Endodermal cell (in vitro differentiated cells): ENCODE measurements around the gene BICDL1. TPM values are rescaled to one million over a fixed set of nuclear protein-coding genes. Genes with fewer than 3 reads are reported as not detected.

Source experiments
- DNase-seq: peaks from one replicate; pipeline ENCODE4 v3.0.0-alpha.2; 2017
- H3K27ac ChIP-seq: 2 replicates; pipeline ENCODE4 v1.5.1; 2013; ENCODE audit warnings: mild to moderate bottlenecking, low read depth, low read length, moderate library complexity
- H3K27me3 ChIP-seq: 2 replicates; pipeline ENCODE4 v1.6.1; 2013; ENCODE audit warnings: mild to moderate bottlenecking, low read length, moderate library complexity; ENCODE audit not compliant: insufficient read depth, control insufficient read depth, poor library complexity, severe bottlenecking
- H3K36me3 ChIP-seq: 2 replicates; pipeline ENCODE4 v1.7.0; 2013; ENCODE audit warnings: mild to moderate bottlenecking, low read length, moderate library complexity; ENCODE audit not compliant: control insufficient read depth, insufficient read depth
- H3K4me1 ChIP-seq: one replicate; pipeline ENCODE4 v1.7.0; 2013; ENCODE audit warnings: low read length; ENCODE audit not compliant: control insufficient read depth, insufficient read depth
- H3K4me3 ChIP-seq: 2 replicates; pipeline ENCODE4 v1.5.1; 2013; ENCODE audit warnings: mild to moderate bottlenecking, low read length, moderate library complexity
- H3K9ac ChIP-seq: 2 replicates; pipeline ENCODE4 v1.6.1; 2013; ENCODE audit warnings: mild to moderate bottlenecking, low read length, moderate library complexity; ENCODE audit not compliant: poor library complexity, severe bottlenecking; ENCODE audit errors: extremely low read depth
- H3K9me3 ChIP-seq: 2 replicates; pipeline ENCODE4 v1.6.1; 2013; ENCODE audit warnings: mild to moderate bottlenecking, low read length, moderate library complexity; ENCODE audit not compliant: control insufficient read depth
- H3K27ac Mint-ChIP-seq: 2 replicates; pipeline ENCODE4 v1.8.0; 2020; ENCODE audit warnings: mixed read lengths
- H3K27me3 Mint-ChIP-seq: 2 replicates; pipeline ENCODE4 v1.8.0; 2021; ENCODE audit warnings: mild to moderate bottlenecking, mixed read lengths; ENCODE audit not compliant: insufficient read depth
- H3K36me3 Mint-ChIP-seq: 2 replicates; pipeline ENCODE4 v1.8.0; 2020; ENCODE audit warnings: low read depth, mixed read lengths
- H3K4me1 Mint-ChIP-seq: 2 replicates; pipeline ENCODE4 v1.8.0; 2020; ENCODE audit warnings: mixed read lengths
- H3K4me3 Mint-ChIP-seq: 2 replicates; pipeline ENCODE4 v1.8.0; 2020; ENCODE audit warnings: mild to moderate bottlenecking, moderate library complexity, mixed read lengths
- H3K9me3 Mint-ChIP-seq: 2 replicates; pipeline ENCODE4 v1.8.0; 2020; ENCODE audit warnings: mild to moderate bottlenecking, mixed read lengths
- WGBS, 2 experiments: methylation state at CpG; one replicate each; pipeline versions ENCODE4 v1.1.5 to v1.1.7; 2013; ENCODE audit warnings: missing lambda C conversion rate in 2 of 2, mixed read lengths in 1 of 2; ENCODE audit not compliant: insufficient coverage in 1 of 2, insufficient read length in 1 of 2; 5-methylcytosine and 5-hydroxymethylcytosine counted together
- total RNA-seq, 2 donors: library from RNA; stranded (reverse); fragmentation: NEBNext Ultra II Directional in 1 of 2; extraction: Animal tissue kit (Norgen Biotek cat#: 25700) in 1 of 2; gene quantifications; 2 replicates in 1 of 2; 3 replicates in 1 of 2; pipeline ENCODE4 v1.2.1, GENCODE V29; 2021
- TF ChIP-seq, protein P1 (sequence below): fragments of 200-600 bp; sonication (generic); conservative IDR thresholded peaks from 2 replicates; pipeline ENCODE4 v1.5.0; 2021; ENCODE audit warnings: antibody characterized with exemption, mild to moderate bottlenecking

BICDL1 gene
- total RNA-seq, 2 donors from 2014 or later: 14.5 to 22.3 TPM

DNA sequence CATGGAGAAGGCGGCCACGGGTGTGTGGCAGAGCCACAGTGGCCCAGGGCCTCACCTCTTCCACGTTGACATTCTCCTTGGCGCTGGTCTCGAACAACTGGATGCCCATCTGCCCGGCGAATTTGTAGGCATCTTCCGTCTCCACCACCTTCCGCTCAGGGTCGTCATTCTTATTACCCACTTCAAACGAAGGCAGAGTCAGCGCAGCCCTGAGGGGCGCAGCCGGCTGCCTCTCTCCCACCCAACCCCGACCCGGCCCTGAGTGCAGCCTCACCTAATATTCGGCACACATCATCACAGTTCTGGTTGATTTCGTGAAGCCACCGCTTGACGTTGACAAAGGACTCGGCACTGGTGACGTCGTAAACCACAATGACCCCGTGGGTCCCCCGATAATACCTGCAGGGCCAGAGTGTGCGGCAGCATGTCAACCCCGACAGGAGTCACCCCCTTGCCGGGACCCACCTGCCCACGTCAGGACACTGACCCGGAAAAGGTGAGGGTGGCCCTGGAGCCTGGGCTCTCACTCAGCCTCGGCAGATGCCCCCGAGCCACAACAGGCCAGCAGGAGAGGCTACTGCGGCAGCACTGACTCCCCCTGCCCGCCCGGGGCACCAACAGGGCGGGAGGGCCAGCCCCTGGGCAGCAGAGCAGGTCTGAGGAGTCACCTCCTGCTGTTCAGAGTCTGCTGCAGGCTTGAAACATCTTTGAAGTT lies 109.9 kb downstream of the BICDL1 start:
- H3K27ac Mint-ChIP-seq: no peak overlapping the region
- no peaks in the 10 kb centered on the region for H3K9me3 Mint-ChIP-seq
- 95 to 96% methylated on average over 31 to 36 of the region's 36 CpGs for WGBS, 2 experiments
- Histone ChIP-seq H3K36me3 (peaks cover 31% of the 10 kb centered on the region), H3K4me1 (peaks cover 1% of the 10 kb centered on the region), H3K27me3 (no peaks in the 10 kb centered on the region), H3K27ac (no peak overlapping the region), H3K9me3 (no peaks in the 10 kb centered on the region), H3K4me3 (no peak overlapping the region), H3K9ac (no peak overlapping the region)
- H3K36me3 Mint-ChIP-seq: peaks cover 35% of the 10 kb centered on the region
- H3K4me3 Mint-ChIP-seq: no peak overlapping the region
- H3K27me3 Mint-ChIP-seq: no peaks in the 10 kb centered on the region
- DNase-seq: no peak
- H3K4me1 Mint-ChIP-seq: peaks cover 2% of the 10 kb centered on the region
- TF ChIP-seq, protein P1, sequence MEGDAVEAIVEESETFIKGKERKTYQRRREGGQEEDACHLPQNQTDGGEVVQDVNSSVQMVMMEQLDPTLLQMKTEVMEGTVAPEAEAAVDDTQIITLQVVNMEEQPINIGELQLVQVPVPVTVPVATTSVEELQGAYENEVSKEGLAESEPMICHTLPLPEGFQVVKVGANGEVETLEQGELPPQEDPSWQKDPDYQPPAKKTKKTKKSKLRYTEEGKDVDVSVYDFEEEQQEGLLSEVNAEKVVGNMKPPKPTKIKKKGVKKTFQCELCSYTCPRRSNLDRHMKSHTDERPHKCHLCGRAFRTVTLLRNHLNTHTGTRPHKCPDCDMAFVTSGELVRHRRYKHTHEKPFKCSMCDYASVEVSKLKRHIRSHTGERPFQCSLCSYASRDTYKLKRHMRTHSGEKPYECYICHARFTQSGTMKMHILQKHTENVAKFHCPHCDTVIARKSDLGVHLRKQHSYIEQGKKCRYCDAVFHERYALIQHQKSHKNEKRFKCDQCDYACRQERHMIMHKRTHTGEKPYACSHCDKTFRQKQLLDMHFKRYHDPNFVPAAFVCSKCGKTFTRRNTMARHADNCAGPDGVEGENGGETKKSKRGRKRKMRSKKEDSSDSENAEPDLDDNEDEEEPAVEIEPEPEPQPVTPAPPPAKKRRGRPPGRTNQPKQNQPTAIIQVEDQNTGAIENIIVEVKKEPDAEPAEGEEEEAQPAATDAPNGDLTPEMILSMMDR: no peak

DNA sequence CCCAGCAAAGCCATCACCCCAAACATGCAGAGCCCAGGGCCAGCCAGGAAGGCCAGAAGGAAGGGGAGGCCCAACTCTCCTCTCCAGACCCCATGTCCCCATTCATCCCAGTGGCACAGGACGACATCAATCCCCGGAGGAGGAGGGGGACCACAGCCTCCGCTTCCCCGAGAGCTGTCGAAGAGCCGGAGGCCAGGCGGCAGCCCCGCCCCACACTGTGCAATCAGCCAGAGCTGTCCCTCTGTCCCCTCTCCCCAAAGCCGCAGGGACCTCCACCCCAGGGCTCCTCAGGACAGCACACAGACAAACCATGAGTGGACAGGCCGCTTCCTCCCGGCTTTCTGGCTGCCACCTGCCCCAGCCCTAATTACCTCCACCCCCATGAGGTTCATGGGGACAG lies 110.7 kb downstream of the BICDL1 start:
- Histone ChIP-seq H3K27ac (no peak overlapping the region), H3K27me3 (no peaks in the 10 kb centered on the region), H3K9ac (no peak overlapping the region), H3K36me3 (peaks cover 33% of the 10 kb centered on the region), H3K4me1 (no peaks in the 10 kb centered on the region), H3K4me3 (no peak overlapping the region), H3K9me3 (no peaks in the 10 kb centered on the region)
- no peak overlapping the region for H3K27ac Mint-ChIP-seq
- H3K4me3 Mint-ChIP-seq: no peak overlapping the region
- DNase-seq: no peak
- H3K4me1 Mint-ChIP-seq: no peaks in the 10 kb centered on the region
- TF ChIP-seq, protein P1: no peak
- H3K36me3 Mint-ChIP-seq: peaks cover 40% of the 10 kb centered on the region
- H3K27me3 Mint-ChIP-seq: no peaks in the 10 kb centered on the region
- no peaks in the 10 kb centered on the region for H3K9me3 Mint-ChIP-seq
- 97 to 100% methylated on average over 1 to 11 of the region's 11 CpGs for WGBS, 2 experiments

DNA sequence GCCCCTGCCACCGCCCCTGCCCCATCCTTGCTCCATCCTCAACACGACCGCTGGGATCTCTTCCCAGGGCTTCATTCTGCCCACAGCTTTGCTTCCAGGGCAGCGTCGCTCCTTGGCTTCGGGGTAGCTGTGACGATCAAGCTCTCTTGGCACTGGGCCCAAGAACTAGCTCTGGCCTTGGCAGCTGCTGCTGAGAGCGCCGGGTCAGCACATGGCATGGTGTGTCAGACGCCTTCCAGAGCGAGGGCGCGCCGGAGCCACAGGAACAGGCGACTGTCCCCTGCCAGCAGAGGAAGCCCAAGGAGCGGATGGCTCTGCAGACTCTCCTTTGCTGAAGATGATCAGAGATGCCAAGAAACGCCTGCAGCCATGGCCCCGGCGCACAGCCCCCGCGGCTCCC lies 111.6 kb downstream of the BICDL1 start:
- Mint-ChIP-seq H3K27me3 (no peaks in the 10 kb centered on the region), H3K36me3 (peaks cover 47% of the 10 kb centered on the region), H3K27ac (no peak overlapping the region), H3K9me3 (no peaks in the 10 kb centered on the region), H3K4me3 (no peak overlapping the region), H3K4me1 (peaks cover 5% of the 10 kb centered on the region)
- no peaks in the 10 kb centered on the region for H3K27me3 ChIP-seq
- H3K9me3 ChIP-seq: no peaks in the 10 kb centered on the region
- no peaks in the 10 kb centered on the region for H3K4me1 ChIP-seq
- WGBS, 2 experiments: 94% methylated on average over 19 to 21 of the region's 21 CpGs
- DNase-seq: no peak
- no peak overlapping the region for H3K27ac ChIP-seq
- H3K4me3 ChIP-seq: no peak overlapping the region
- TF ChIP-seq, protein P1: no peak
- peaks cover 33% of the 10 kb centered on the region for H3K36me3 ChIP-seq
- H3K9ac ChIP-seq: no peak overlapping the region
